Prostate gland (tissue), 2 donors: ENCODE data around the gene GUCY1B1.

Experiments used
- CTCF ChIP-seq, 4 experiments: fragments of 200-600 bp in 2 of 4; fragments of 450-650 bp in 2 of 4; sonication (generic) in 2 of 4; IDR thresholded peaks; 1 replicate in 3 of 4; 2 replicates in 1 of 4; pipeline ENCODE4 v1.5.1; 2016 to 2019; ENCODE audit warnings: antibody characterized with exemption in 4 of 4, mild to moderate bottlenecking in 2 of 4, moderate library complexity in 2 of 4
- POLR2A ChIP-seq: fragments of 450-650 bp; IDR thresholded peaks from one replicate; pipeline ENCODE4 v1.6.1; 2016; ENCODE audit warnings: antibody characterized with exemption, mild to moderate bottlenecking
- POLR2AphosphoS5 ChIP-seq: sonication (generic); formaldehyde crosslinking; IDR thresholded peaks from one replicate; pipeline ENCODE4 v1.6.1; 2017; ENCODE audit warnings: antibody characterized with exemption

- TF ChIP-seq POLR2AphosphoS5 (no peak), CTCF (IDR thresholded peaks at IDR 0.05) (no peak), POLR2A (no peak)
Measured at GRCh38 chr4:155805016-155805415, 46.2 kb downstream of the GUCY1B1 start.
